GM12864 (cell line): ENCODE data around the gene SCN8A.
"Not testable (repeated sequence)": the region's sequence is repeated elsewhere in the genome, so short reads cannot be mapped to it uniquely, and the experiment has no call there.

Experiments
- DNase-seq: peaks from one replicate; pipeline ENCODE4 v3.0.0-alpha.2; 2011; ENCODE audit warnings: low read depth
- H3K4me3 ChIP-seq: 2 replicates; pipeline ENCODE4 v1.5.1; 2011; ENCODE audit warnings: mild to moderate bottlenecking, low read depth, low read length, control low read depth
- CTCF ChIP-seq: IDR thresholded peaks from 2 replicates; pipeline ENCODE4 v1.5.1; 2011; ENCODE audit warnings: low read depth, mild to moderate bottlenecking, moderate library complexity, low read length, control low read depth, inconsistent platforms; ENCODE audit errors: missing control alignments

SCN8A gene

GRCh38 chr12:51591016-51591901, at the start of gene SCN8A:
SCN8A (plus strand) TSS chr12:51591233; CDS start chr12:51662818, 71,585 bp downstream.
- H3K4me3 ChIP-seq = peak within 1 kb of the TSS; percentile 46
- no peak for TF ChIP-seq CTCF
- no peak for DNase-seq

GRCh38 chr12:51546097-51546496, 44.9 kb upstream of the SCN8A start:
- TF ChIP-seq CTCF = no peak
- no peak overlapping the region for H3K4me3 ChIP-seq
- no peak for DNase-seq

GRCh38 chr12:51547606-51548005, 43.4 kb upstream of the SCN8A start:
- no peak for DNase-seq
- no peak for TF ChIP-seq CTCF
- H3K4me3 ChIP-seq = no peak overlapping the region

DNA sequence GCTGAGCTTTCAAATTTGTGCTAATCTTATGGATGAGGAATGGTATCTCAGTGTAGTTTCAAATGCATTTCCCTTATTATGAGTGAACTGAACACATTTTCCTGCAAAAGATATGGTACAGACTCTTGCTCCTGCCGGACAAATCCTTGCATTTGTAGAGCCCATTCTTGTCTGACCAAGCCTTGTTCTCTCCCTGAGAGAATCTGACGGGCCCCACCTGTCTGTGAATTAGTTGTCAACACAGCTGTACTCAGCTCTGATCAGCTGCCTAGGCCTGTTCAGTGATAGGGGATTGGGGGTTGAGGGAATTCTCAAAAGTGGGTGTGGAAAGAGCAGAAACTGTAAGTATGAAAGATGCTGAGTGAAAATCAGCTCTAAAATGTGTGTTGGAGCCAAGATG, 42.8 kb upstream of the SCN8A start:
- TF ChIP-seq CTCF = no peak
- no peak overlapping the region for H3K4me3 ChIP-seq
- no peak for DNase-seq

- TF ChIP-seq CTCF = no peak
- no peak for DNase-seq
- H3K4me3 ChIP-seq = no peak overlapping the region
Observed at GRCh38 chr12:51549637-51550036, 41.4 kb upstream of the SCN8A start.

DNA sequence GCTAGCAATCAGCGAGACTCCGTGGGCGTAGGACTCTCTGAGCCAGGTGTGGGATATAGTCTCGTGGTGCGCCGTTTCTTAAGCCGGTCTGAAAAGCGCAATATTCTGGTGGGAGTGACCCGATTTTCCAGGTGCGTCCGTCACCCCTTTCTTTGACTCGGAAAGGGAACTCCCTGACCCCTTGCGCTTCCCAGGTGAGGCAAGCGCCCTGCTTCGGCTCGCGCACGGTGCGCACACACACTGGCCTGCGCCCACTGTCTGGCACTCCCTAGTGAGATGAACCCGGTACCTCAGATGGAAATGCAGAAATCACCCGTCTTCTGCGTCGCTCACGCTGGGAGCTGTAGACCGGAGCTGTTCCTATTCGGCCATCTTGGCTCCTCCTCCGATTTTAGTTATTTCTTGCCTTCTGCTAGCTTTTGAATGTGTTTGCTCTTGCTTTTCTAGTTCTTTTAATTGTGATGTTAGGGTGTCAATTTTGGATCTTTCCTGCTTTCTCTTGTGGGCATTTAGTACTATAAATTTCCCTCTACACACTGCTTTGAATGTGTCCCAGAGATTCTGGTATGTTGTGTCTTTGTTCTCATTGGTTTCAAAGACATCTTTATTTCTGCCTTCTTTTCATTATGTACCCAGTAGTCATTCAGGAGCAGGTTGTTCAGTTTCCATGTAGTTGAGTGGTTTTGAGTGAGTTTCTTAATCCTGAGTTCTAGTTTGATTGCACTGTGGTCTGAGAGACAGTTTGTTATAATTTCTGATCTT, 22.6 kb upstream of the SCN8A start:
- H3K4me3 ChIP-seq, DNase-seq: not testable (repeated sequence)

GRCh38 chr12:51579321-51579850, 11.6 kb upstream of the SCN8A start:
- no peak for TF ChIP-seq CTCF
- no peak for DNase-seq
- H3K4me3 ChIP-seq = no peak overlapping the region
